GM19238 (cell line): ENCODE results near the gene ZNF660.
"Not testable (repeated sequence)": the region's sequence is repeated elsewhere in the genome, so short reads cannot be mapped to it uniquely, and the experiment has no call there.

Source experiments
- DNase-seq: peaks from one replicate; pipeline ENCODE4 v3.0.0; 2011; ENCODE audit warnings: low spot score; ENCODE audit not compliant: insufficient read length

The ZNF660 gene

GRCh38 chr3:44584646-44585501 lies at the start of gene ZNF660:
TSS of gene ZNF660 (plus strand) at chr3:44584964. CDS start at chr3:44594194, 9,230 bp downstream.
- DNase-seq, result peak; percentile 41

DNA sequence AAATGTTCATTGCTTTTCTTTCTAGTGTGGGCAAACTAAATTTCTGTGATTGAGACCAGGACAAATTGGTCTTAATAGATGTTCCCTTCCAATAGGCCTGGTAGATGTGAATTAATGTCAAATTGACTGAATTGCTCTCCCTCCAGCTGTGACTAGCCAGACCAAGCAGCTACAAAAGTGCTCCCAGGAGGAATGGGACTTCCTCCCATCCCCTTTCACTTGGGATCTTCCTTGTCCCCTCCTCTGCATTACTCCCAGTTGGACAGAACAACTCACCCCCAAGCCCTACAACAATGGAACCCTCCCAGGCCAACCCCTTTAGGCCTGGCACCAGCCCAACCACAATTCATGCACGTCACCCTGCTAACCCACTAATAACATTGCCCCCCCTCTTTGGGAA lies 49.4 kb upstream of the ZNF660 start:
- DNase-seq, result no peak

DNA sequence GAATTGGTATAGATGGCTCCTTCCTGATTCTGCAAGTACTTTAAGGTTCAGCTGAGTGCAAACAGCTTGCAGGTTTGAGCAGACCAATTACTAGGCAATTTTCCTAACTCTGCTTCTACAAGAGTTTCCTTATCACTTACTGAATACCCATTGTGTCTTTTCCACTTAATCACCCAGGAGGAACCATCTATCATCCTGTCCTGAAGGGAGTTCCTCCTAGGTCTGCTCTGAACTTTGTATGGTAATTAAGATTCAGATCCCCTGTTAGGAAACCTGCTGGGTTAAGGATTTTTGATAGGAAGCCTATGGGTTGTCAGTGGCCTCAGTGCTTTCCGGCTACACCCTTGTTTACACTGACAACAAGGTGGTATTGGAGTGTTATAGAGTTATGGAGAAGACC lies 40.0 kb upstream of the ZNF660 start:
- not testable (repeated sequence) for DNase-seq

DNA sequence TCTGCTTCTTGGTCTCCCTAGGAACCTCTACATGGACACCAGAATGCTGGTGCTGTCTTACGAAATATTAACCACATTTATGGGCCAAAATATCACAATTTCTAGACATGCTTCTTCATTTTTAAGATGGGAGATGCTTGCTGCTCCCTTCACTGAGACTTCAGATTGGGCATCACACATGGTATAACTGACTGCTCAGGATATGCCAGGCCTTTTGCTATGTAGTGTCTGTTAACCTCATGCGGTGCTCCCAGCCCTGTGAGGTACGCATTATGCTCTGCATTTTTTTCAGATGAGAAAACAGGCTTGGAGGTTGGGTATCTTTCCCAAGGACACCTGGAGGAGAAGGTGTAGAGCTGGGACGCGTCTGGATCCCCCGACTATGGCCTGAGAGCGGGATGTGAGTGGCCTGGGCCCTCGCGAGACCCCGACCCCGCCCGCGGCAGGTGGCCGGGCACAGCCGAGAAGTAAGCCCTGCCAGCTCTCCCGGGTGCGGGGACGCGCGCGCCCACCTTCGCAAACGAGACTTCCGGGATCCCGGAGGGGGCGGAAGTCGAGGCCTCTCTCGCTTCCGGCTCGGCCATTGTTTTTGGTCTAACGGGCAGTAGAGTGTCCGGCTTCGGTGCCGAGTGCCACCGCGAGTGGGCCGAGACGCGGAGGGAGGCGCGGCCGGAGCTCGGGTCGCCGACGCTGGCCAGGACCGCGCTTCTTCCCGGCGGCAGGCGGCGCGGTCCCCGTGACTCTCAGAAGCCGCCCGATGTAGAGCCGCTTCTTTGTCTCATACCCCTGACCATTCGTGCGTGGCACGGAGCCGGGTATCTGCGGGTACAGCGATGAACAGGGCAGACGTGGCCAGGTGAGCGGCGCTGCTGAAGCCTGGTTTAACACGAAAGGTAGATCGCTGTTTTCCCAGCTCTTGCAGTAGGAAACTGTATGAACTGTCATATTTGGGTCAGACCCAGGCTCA lies 29.9 kb upstream of the ZNF660 start, which contains the start of gene ZKSCAN7:
Gene ZKSCAN7, plus strand, starts transcription at position 568 of the 967 bp plus-strand sequence. CDS start 1,855 bp downstream, outside the sequence.
- peak; percentile 70 for DNase-seq

DNA sequence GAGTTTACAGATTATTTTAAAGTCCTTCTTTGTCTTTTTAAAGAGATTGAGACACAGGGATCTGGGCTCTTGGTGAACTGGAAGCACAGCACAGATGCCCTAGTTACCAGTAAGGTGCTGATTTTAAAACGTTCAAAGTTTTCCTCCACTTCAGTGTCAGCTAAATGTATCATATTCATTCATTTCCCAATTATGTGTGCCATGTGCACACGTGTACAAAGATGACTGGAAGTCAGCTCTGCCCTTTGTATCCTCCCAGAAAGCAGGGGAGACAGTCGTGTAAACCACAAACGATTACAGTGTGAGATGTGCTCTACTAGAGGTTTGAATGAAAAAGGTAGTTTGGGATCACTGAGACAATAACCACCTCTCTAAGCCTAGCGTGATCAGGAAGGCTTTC lies 29.0 kb upstream of the ZNF660 start:
- no peak for DNase-seq

- no peak for DNase-seq
These were observed 27.7 kb upstream of the ZNF660 start for GRCh38 chr3:44557074-44557473.

GRCh38 chr3:44561076-44561475 lies 23.7 kb upstream of the ZNF660 start:
- no peak for DNase-seq

GRCh38 chr3:44562147-44562546 lies 22.6 kb upstream of the ZNF660 start:
- DNase-seq, result no peak

DNA sequence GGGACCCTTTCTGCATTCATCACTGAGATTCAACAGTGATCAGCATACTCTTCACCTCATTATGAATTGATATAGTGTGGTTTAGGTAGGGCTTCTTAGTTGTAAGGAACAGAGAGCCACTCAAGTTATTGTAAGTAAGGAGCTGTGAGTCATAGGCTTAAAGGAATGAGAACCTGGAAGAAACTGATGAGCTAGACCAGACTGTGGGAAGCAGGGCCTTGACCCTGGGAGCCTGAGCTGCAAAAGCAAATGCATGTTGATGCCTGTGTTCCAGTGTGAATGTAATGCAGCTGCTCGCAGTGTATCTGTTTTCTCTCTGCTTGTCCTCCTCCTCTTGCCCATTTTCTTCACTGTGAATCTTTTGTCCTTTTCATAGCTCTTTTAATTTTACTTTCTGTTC lies 16.2 kb upstream of the ZNF660 start:
- DNase-seq, result no peak

DNA sequence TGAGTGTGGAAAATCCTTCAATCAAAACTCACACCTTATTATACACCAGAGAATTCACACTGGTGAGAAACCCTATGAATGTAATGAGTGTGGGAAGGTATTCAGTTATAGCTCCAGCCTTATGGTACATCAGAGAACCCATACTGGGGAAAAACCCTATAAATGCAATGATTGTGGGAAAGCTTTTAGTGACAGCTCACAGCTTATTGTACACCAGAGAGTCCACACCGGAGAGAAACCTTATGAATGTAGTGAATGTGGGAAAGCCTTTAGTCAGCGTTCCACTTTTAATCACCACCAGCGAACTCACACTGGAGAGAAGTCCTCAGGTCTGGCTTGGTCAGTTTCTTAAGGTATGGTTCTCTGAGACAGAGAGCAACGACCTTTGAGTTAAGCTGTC lies 13.7 kb upstream of the ZNF660 start:
- DNase-seq, result no peak

DNA sequence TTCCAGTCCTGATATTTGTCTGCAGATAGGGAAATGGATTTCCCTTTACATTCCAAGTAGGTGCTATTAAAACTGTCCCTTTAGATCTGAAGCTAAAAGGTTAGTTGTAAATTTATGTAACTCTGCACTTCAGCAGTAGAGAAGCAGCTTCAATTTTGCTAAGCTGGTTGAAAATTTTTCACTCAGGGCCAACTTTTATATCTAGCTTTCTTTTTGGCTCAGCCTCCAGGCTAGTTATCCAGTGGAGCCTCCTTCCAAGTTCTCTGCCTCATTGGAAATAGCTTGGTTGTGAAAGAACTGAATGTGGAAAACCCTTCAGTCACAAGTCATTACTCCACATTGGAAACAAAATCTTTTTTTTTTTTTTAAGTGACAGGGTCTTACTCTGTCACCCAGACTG lies 8.2 kb upstream of the ZNF660 start:
- DNase-seq, result no peak

DNA sequence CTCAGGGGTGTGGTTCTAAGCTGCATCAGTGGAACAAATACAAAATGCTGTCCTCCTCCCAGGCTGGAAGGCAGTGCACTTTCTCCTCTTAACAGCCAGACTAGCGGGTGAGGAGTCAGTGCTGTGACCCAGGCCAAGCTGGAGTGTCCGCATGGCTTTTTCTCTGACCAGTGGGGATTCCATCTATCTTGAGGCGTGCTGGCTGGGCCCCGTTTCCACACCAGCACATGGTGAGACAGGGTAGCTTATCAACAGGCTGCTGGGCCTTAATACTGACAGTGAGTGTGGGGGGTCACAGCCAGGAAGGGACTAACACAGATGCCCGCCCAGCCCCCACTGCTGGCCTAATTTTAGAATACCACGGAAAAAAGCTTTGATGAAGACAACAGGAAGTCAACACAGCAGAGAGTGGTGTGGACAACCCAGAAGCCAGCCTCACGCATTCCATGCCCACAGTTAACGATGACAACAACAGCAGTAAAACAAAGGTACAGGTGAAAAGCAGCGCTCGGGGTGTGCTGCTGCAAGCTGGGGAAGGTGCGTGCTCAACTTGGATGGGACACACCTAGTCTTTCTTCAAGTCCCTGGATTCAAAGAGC lies 7.3 kb upstream of the ZNF660 start:
- not testable (repeated sequence) for DNase-seq

- not testable (repeated sequence) for DNase-seq
These were observed 6.4 kb upstream of the ZNF660 start for GRCh38 chr3:44578316-44578715.

- not testable (repeated sequence) for DNase-seq
These were observed 5.7 kb upstream of the ZNF660 start for GRCh38 chr3:44578924-44579515.

DNA sequence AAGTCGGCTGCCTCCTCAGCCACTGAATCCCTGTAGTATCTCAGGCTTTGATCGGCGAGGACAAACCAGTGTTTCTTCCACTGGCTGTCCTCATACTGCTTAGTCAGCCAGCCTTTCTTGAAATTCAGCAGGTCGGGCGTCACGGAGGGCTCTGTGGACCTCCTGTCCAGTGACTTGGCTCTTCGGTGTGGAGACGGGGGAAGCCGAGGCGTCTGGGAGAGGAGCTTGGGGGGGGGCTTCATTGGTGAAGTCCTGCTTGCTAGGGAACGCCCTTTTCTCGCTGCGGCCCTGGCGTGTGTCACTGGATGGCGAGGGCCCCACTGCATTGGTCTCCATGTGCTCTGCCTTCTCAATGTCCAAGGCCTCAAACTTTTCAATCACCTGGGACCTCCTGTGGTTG lies 5.0 kb upstream of the ZNF660 start:
- not testable (repeated sequence) for DNase-seq

GRCh38 chr3:44580971-44581370 lies 3.8 kb upstream of the ZNF660 start:
- not testable (repeated sequence) for DNase-seq

- DNase-seq, result no peak
These were observed 11.9 kb downstream of the ZNF660 start for GRCh38 chr3:44596621-44597020.

- DNase-seq, result no peak
These were observed 17.0 kb downstream of the ZNF660 start for GRCh38 chr3:44601749-44602148.

GRCh38 chr3:44612678-44613077 lies 27.9 kb downstream of the ZNF660 start:
- DNase-seq, result no peak

GRCh38 chr3:44624749-44625480 lies 40.2 kb downstream of the ZNF660 start, which contains the start of gene ZNF197:
TSS of gene ZNF197 (plus strand) at chr3:44625036. CDS start at chr3:44629155, 4,119 bp downstream.
- peak; percentile 62 for DNase-seq
